ENCODE results near the gene DCUN1D4.

- TF ChIP-seq CTCF (IDR thresholded peaks at IDR 0.05) (no peak), POLR2A (IDR thresholded peaks at IDR 0.05) (no peak), EP300 (IDR thresholded peaks at IDR 0.05) (no peak)
Measured at GRCh38 chr4:51918251-51918650, 75.3 kb downstream of the DCUN1D4 start.

Measured in tibial nerve (tissue), 4 donors.